Mammary microvascular endothelial cell (primary cell): Measurements from ENCODE around the gene ZNF391. TPM values are rescaled to one million over a fixed set of nuclear protein-coding genes. Genes with fewer than 3 reads are reported as not detected.

ENCODE experiments used
- total RNA-seq: library from RNA; depleted of rRNA; stranded (reverse); fragments of >200 nt; gene quantifications from 2 replicates; pipeline ENCODE4 v1.2.3, GENCODE V29; 2015

The ZNF391 gene
- 0.27 and 0.64 TPM in 2 replicates for total RNA-seq

DNA sequence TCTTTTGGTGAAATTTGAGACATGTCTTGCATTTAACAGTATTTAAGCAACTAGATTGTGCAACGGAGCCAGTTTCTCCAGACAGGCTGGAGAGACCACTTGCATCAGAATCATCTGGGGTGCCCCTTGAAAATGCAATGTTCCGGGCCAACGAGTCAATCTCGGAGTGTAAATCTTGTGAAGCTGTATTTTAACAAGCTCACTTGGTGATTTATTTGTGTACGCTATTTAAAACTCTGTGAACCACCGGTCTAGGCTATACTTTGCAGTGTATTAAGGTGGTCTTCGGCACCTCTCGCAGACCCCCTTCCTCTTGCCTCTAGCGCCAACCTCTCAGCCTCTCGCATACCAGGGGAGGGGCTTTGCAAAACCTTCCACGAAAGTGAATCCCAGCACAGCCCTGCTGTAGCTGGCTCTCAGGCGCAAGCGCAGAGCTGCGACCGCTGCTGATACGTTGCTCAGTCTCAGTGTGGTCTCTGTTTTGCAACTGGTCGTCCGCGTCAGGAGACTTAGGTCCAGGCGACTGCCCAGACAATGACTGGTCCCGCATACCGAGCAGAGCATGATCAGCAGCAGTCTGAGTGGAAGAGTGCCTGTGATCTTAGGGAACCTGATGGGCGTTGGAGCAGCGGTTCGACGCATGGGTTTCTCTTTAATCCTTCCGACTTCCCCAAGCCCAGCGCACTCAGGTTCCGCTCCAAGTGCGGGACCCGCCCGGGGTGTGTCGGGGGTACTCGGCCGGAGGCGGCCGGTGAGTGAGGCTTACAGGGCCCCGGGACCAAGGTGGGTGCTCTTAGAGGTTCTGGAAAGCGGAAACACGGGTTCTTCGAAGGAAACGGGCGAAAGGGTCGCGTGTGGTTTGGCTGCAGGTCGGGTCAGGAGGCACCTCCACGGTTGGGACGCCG, at the start of gene ZNF391:
Gene ZNF391, plus strand, starts transcription at position 467 of the 905 bp plus-strand sequence. CDS start 11,612 bp downstream, outside the sequence.

Other genes starting within 250 kb of the ZNF391 start
- gene PRSS16, start 141.1 kb upstream of the ZNF391 start, total RNA-seq: not detected in 2 replicates
- not detected in 2 replicates for gene POM121L2, start 76.5 kb upstream of the ZNF391 start, total RNA-seq
- 3.8 and 4.2 TPM in 2 replicates for gene ZNF184, start 84.3 kb downstream of the ZNF391 start, total RNA-seq